NAMALWA (cell line): ENCODE data around the gene PSTPIP2.
"Not testable (repeated sequence)": the region's sequence is repeated elsewhere in the genome, so short reads cannot be mapped to it uniquely, and the experiment has no call there.

Experiments used
- DNase-seq: peaks from one replicate; pipeline ENCODE4 v3.0.0-alpha.2; 2015; ENCODE audit warnings: low spot score

Gene PSTPIP2

DNA sequence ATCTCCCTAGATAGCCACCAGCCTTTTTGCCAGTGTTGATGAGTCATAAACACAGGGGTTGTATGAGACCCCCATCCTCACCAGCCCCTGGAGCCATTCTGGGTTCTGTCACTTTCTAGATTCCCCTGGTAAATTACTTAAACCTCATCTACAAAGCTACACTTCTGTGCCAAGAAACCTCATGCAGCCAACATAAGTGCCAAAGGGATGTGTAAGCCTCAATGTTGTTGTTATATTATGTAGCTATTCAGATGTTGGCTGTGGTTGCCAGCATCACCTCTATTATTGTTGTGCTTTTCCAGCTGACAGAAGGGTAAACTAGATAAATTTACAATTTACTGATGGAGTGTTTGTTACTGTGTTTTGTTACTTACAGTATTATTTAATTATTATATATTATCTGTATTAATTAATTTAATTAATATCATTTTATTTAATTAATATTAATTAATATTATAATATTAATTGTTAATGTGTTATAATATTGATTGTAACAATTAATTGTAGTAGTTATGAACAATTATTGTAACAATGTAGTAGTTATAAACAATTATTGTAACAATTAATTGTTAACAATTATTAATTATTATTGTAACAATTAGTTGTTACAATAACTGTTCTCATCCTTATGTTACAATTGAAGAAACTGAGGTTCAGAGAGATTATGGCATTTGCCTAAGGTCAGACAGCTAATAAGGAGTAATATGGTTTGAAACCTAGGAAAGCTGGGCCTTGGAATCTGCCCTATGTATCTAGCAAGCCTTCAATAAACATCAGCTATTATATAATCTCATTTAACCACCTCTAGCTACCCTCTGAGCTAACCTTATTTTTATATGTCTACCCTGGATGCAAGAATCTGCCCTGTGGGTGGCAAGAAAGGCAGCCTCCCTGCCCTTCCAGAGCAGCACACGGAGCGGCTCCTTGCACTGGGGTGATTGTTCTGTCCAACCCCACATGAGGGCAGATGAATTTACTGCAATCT lies 36.1 kb downstream of the PSTPIP2 start:
- no peak for DNase-seq

- DNase-seq: no peak
Measured at GRCh38 chr18:46034230-46034629, 37.8 kb downstream of the PSTPIP2 start.

DNA sequence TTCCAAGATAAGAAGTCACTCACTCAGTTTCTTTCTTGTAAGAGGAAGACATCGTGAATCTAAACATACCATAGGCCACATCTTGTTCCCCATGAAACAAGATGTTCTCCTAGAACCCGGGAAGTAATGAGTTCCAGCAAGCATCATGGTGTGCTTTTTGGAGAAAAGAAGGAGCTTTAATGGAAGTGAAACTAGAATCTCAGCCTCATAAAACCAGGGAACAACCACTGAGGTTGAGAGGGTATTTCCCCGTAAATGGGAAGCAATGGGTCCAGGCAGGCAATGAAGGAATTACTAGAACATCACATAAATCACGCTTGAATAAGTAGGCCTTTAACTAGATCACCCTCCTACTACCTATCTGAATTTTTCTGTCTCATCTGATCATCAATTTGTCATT lies 40.3 kb downstream of the PSTPIP2 start:
- DNase-seq: no peak

DNA sequence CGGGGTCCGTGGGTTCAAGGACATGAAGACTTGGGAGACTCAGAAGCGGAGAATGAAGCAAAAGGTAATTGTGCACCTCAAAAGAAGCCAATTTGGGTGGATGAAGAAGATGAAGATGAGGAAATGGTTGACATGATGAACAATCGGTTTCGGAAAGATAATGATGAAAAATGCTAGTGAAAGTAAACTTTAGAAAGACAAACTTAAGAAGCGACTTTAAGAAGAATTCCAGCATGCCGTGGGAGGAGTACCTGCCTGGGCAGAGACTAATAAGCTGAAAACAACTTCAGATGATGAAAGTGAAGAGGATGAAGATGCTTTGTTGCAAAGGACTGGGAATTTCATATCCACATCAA lies 43.5 kb downstream of the PSTPIP2 start:
- no peak for DNase-seq

DNA sequence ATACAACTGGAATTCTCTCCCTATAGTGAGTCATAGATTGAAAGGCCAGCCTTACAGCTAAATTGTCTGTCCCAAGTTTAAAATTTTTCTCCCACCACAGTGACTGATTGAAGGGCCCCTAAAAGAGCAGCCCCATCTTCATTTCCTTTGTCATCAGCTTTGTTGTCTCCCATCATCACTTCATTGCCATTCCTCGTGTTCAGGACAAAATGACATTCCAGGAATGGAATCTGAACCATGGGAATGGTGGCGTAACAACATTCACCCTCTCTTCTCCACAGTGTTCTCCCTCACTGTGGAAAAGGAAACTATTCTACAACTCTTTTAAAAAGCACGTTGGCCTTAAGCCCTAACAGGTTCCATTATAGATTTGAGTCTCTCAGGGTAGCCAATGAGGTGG lies 52.1 kb downstream of the PSTPIP2 start:
- no peak for DNase-seq

DNA sequence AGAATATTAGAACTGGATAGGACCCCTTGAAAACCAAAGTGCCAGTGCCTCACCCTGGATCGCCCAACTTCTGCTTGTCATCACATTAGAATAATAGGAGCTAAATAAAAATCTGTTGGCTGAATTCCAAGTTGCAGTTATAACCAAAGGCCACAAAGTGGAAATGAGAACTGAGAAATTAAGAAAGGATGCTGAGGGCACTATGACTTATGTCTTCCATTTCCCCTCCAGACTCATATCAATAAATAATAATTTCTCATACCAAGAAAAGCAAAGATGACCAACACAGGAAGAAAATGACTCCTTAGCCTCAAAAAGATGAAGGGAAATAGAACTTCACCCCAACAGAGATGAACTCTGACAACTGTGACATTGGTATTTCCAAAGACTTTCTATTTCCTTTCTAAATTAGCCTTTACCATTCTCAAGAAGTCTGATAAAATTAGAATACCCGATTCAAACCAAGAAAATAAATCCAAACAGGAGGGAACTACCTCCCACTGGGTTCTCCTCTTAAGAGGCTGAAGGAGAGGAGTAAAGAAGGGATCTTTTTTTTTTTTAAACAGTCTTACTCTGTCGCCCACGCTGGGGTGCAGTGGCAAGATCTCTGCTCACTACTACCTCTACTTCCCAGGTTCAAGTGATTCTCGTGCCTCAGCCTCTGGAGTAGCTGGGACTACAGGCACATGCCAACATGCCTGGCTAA lies 58.4 kb downstream of the PSTPIP2 start:
- peak; percentile 53 for DNase-seq

DNA sequence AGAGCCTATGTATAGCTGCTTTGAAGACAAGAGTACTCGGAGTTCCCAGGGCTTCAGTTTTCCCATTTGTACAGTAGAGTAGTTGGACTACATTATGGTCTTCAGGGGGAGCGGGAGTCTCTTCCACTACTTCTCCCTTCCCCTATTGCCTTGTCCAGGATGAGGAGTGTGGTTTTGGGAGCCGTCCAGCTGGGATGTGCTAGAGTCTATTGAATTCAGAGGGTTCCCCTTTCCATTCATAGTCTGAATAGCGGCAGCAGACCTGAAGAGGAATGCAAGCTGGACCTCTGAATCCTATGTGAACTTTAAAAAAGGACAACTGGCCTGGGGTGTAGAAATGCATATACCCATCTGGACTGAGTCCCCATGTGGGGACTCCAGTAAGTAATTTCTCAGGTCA lies 61.4 kb downstream of the PSTPIP2 start:
- no peak for DNase-seq

GRCh38 chr18:46010050-46010449 lies 62.0 kb downstream of the PSTPIP2 start:
- DNase-seq: no peak

DNA sequence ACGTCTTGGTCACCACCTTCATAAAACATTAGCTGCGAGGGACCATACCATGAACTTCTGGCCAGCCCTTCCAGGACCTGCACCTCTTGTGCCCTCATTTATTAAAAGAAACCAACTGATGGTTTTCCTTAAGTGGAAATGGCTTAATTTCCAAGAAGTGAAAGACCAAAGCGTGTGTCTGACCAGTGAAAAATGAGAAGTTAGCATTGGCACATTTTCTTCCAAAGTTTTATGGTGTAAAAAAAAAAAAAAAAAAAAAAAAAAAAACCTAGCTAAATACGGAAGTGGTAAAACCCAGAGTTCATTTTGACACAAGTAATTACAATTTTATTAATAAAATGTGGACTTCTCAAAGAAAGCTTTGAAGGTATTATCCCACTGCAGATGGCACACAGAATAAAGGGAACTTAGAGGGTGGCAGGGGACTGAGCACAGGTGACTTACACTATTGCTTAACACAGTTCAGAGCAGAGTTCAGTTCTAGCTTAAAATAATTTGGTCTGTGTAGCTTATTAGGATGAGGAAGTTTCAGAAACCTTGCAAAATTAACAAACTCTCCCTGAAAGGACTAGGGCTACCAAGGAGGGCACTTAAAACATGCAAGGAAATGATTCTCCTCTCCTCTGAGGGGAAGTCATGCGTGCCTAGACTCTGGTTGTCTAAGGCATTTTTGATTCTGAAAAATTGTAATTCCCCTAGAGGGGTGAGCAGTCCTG lies 62.8 kb downstream of the PSTPIP2 start:
- no peak for DNase-seq

GRCh38 chr18:46008531-46008930 lies 63.5 kb downstream of the PSTPIP2 start:
- DNase-seq: no peak

DNA sequence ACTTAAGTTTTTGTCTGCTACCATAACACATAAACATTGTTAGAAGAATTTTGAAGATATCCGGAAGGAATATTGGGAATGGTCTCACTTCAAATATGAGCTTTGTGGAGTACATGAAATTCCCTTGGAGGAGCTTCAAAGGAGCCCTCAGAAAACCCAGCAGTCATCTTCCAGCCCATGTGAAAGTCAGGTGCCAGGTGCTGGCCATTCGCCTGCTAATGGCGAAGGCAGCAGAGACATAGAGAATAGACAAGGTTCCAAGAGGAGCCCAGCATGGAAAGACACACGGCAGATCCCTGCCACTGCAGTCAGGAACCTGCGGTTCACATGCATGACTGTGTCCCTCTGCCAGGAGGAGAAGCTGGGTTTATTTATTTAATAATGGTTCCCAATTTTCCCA lies 64.9 kb downstream of the PSTPIP2 start:
- DNase-seq: no peak

- DNase-seq: no peak
Measured at GRCh38 chr18:46002934-46003333, 69.1 kb downstream of the PSTPIP2 start.

- no peak for DNase-seq
Measured at GRCh38 chr18:46001892-46002291, 70.2 kb downstream of the PSTPIP2 start.

- no peak for DNase-seq
Measured at GRCh38 chr18:46001074-46001473, 71.0 kb downstream of the PSTPIP2 start.

DNA sequence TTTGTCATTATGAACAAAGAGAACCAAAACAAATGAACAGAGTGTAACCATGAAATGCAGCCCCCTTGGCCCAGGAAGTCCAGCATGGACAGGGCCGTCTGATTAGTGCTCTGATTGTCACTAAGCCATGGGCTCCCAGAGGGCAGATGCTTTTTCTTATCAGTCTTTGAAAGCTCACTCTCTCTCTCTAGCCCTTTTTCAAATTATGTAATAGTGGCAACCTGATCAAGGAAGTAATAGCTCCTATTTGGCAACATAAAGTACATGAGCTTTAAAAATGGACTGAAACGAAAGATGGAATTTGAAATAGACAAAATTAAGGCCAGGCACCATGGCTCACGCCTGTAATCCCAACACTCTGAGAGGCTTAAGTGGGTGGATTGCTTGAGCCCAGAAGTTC lies 72.5 kb downstream of the PSTPIP2 start:
- no peak for DNase-seq

- no peak for DNase-seq
Measured at GRCh38 chr18:45998244-45998643, 73.8 kb downstream of the PSTPIP2 start.

DNA sequence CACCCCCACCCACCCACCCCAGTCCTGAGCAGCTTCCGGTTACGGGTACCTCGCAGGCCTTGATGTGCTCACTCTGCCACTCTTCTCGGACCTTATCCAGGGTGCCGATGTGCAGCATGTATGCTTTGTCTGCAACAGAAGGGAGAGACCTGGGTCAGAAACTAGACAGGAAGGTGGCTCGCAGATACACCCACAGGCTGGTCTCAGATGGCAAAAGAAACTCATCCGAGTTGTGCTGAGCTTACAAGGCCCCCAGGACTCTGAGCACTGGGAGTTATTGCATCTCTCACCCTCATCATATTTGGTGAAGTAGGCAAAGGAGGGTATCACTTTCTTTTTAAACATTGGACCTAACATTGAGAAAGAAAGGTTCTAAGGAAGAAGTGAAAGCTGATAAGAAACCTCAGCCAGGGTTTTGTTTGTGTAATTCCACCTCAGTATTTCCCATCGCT lies 74.3 kb downstream of the PSTPIP2 start:
- no peak for DNase-seq

DNA sequence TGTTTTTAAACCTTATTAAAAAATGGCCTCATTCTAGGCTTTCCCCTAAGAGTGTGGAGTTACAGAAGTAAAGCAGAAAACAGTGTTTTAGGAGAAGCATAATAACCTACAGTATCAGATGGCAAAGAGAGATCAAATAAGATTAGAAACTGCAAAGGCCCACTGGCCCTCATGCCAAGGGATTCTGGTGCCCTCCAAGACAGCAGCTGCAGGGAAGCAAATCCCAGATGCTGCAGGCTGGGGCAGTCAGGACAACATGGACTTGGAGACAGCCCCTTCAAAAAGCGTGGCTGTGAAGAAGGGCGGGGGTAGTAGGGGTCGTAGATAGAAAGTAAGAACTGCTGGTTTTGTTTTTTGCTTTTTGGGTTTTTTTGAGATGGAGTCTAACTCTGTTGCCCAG lies 76.6 kb downstream of the PSTPIP2 start:
- no peak for DNase-seq

DNA sequence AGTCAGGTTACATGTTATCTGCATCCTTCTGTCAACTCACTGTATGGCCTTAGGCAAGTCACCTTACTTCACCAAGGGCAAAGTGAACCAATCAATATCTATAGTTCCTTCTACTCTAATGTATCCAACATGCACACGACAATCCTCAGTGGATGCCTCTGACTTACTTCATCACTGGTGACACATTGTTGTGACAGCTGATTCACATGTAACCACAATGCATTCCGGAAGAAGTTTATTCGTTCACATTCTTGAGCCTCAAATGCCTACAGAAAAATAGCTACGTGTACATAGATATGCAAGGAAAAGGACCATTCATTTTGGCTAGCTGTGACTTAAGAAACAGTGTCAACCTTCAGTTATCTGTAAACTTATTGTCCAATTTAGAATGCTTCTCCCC lies 78.6 kb downstream of the PSTPIP2 start:
- no peak for DNase-seq

DNA sequence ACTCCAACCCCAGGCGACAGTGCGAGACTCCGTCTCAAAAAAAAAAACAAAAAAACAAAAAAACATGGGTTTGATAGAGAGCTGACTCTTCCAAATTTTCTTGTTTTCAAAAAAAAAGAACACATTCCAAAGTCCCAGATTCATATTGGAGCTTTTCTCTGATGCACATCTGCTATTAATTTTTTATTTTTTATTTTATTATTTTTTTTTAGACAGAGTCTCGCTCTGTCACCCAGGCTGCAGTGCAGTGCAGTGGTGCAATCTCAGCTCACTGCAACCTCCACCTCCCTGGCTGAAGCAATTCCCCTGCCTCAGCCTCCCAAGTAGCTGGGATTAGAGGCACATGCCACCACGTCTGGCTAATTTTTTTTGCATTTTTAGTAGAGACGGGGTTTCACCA lies 79.5 kb downstream of the PSTPIP2 start:
- DNase-seq: not testable (repeated sequence)

GRCh38 chr18:45991788-45992187 lies 80.3 kb downstream of the PSTPIP2 start:
- no peak for DNase-seq

DNA sequence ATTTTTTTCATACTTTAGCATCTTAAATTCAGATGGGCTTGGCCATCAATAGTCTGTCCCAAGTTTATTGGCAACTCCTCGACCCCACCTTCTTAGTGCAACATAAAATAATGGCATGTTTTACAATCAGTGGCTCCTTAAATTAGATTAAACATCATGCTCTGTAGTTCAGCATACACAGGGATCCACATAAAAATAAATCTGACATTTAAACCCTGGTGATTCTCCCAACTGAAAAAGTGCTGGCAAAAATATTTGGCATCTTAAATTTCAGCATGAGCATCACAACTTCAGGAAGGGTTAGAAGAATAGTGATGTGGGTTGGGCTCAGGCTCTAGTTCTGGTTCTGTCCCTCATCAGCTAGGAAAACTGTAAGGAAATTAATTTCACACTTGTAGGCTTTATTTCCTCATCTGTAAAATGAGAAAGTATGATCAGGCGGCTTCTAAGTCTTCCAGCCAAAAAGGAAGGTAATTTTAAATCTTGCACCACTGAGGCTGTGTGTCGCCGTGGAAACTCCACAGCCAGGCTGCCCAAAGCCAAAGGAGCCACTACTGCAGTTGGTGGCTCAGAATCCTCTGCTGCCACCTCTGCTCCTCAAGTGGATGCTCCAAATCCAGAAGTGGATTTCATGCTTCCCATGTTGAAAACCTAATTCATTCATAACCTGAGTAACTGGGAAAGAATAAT lies 87.4 kb downstream of the PSTPIP2 start:
- no peak for DNase-seq
